GM12878 (cell line): ENCODE data around the gene CDH10. TPM values are rescaled to one million over a fixed set of nuclear protein-coding genes. Genes with fewer than 3 reads are reported as not detected.

Experiments
- ATAC-seq: fragments of 200-7000 bp; cut with Tn5 transposase; 3 replicates; pipeline ENCODE4 v1.9.1; 2020; ENCODE audit warnings: mild to moderate bottlenecking, moderate library complexity
- BruUV-seq: library from RNA; stranded (reverse); fragments of 400-500 nt; replicated peaks from 2 replicates; lab custom pipeline; 2021; lab: Mats Ljungman, UMichigan
- CTCF ChIA-PET: fragments of 300-600 bp; sonication (Branson Sonifier 250); formaldehyde crosslinking; extraction: SDS; loops from one replicate; lab custom pipeline; 2021; ENCODE audit warnings: inconsistent platforms; lab: Yijun Ruan, JAX
- POLR2A ChIA-PET: fragments of 350-600 bp; formaldehyde crosslinking; extraction: SDS; loops from one replicate; lab custom pipeline; 2021; ENCODE audit warnings: inconsistent platforms; lab: Charles Lee
- RAD21 ChIA-PET: fragments of 300-600 bp; sonication (Branson Sonifier 250); formaldehyde crosslinking; loops from one replicate; lab custom pipeline; 2023; ENCODE audit warnings: antibody characterized with exemption; ENCODE audit not compliant: unreplicated experiment; lab: Charles Lee
- SMC1A ChIA-PET: fragments of 300-600 bp; sonication (Branson Sonifier 250); formaldehyde crosslinking; loops from one replicate; lab custom pipeline; 2023; ENCODE audit not compliant: unreplicated experiment, uncharacterized antibody; lab: Charles Lee
- DNase-seq: peaks from one replicate; pipeline ENCODE4 v3.0.0-alpha.2; 2011; ENCODE audit warnings: low read depth, low spot score
- FAIRE-seq: peaks from 3 replicates; lab custom pipeline; 2011; peaks lifted over from hg19 to GRCh38; lab: Jason Lieb, UNC
- H2AFZ ChIP-seq: 2 replicates; pipeline ENCODE4 v1.6.0; 2011; ENCODE audit warnings: low read depth, low read length, control low read depth; ENCODE audit not compliant: control insufficient read depth
- H3K27ac ChIP-seq: 2 replicates; pipeline ENCODE4 v1.5.1; 2011; ENCODE audit warnings: control low read depth; ENCODE audit not compliant: control insufficient read depth, insufficient read depth
- H3K27me3 ChIP-seq, 2 experiments: replicated peaks in 1 of 2; 2 replicates each; pipeline versions ENCODE4 v1.6.0 to v1.6.1; 2011; ENCODE audit warnings: low read length in 1 of 2; ENCODE audit not compliant: control insufficient read depth in 2 of 2, insufficient read depth in 2 of 2
- H3K36me3 ChIP-seq, 2 experiments: 2 replicates each; pipeline ENCODE4 v1.5.1; 2011; ENCODE audit warnings: low read length in 1 of 2; ENCODE audit not compliant: control insufficient read depth in 2 of 2, insufficient read depth in 2 of 2
- H3K4me1 ChIP-seq: 2 replicates; pipeline ENCODE4 v1.6.1; 2011; ENCODE audit warnings: mild to moderate bottlenecking, low read length, moderate library complexity, mixed read lengths; ENCODE audit not compliant: control insufficient read depth, insufficient read depth
- H3K4me2 ChIP-seq: 2 replicates; pipeline ENCODE4 v1.6.0; 2011; ENCODE audit warnings: control low read depth; ENCODE audit not compliant: control insufficient read depth, insufficient read depth
- H3K4me3 ChIP-seq: fragments of 200-600 bp; sonication (generic); 2 replicates; pipeline ENCODE4 v1.5.1; 2016
- H3K79me2 ChIP-seq: 2 replicates; pipeline ENCODE4 v1.6.0; 2011; ENCODE audit warnings: low read length; ENCODE audit not compliant: control insufficient read depth, insufficient read depth
- H3K9ac ChIP-seq: 2 replicates; pipeline ENCODE4 v1.8.0; 2011; ENCODE audit warnings: low read length, control low read depth, mixed read lengths; ENCODE audit not compliant: control insufficient read depth, insufficient read depth
- H3K9me3 ChIP-seq: replicated peaks from 3 replicates; pipeline ENCODE4 v1.5.1; 2011; ENCODE audit warnings: mild to moderate bottlenecking, low read length; ENCODE audit not compliant: control insufficient read depth, insufficient read depth
- H4K20me1 ChIP-seq: 2 replicates; pipeline ENCODE4 v1.6.0; 2011; ENCODE audit not compliant: control insufficient read depth, insufficient read depth
- BACH1 ChIP-seq: fragments of 450-650 bp; IDR thresholded peaks from 2 replicates; pipeline ENCODE4 v1.6.1; 2017; ENCODE audit warnings: mild to moderate bottlenecking, borderline replicate concordance
- CREB1 ChIP-seq: IDR thresholded peaks from 2 replicates; pipeline ENCODE4 v1.6.1; 2012; ENCODE audit warnings: low read depth, mild to moderate bottlenecking, inconsistent platforms
- HDAC6 ChIP-seq: fragments of 200-600 bp; sonication (generic); IDR thresholded peaks from one replicate; pipeline ENCODE4 v1.8.0; 2017; ENCODE audit warnings: antibody characterized with exemption; ENCODE audit not compliant: unreplicated experiment
- LARP7 ChIP-seq: fragments of 450-650 bp; IDR thresholded peaks from 2 replicates; pipeline ENCODE4 v1.6.1; 2017; ENCODE audit warnings: mild to moderate bottlenecking
- MEF2B ChIP-seq: fragments of 450-650 bp; IDR thresholded peaks from 2 replicates; pipeline ENCODE4 v1.6.1; 2018; ENCODE audit warnings: mild to moderate bottlenecking, moderate library complexity; ENCODE audit not compliant: partially characterized antibody, poor library complexity, severe bottlenecking
- MTA3 ChIP-seq: IDR thresholded peaks from 2 replicates; pipeline ENCODE4 v1.6.1; 2012; ENCODE audit warnings: low read length, inconsistent platforms, borderline replicate concordance
- NFXL1 ChIP-seq: fragments of 450-650 bp; IDR thresholded peaks from 2 replicates; pipeline ENCODE4 v1.6.1; 2017; ENCODE audit warnings: antibody characterized with exemption, mild to moderate bottlenecking, borderline replicate concordance
- PAX8 ChIP-seq: fragments of 450-650 bp; IDR thresholded peaks from 2 replicates; pipeline ENCODE4 v1.6.1; 2017; ENCODE audit warnings: mild to moderate bottlenecking, moderate library complexity
- RELA ChIP-seq: fragments of 450-650 bp; IDR thresholded peaks from 2 replicates; pipeline ENCODE4 v1.8.0; 2014; ENCODE audit warnings: borderline replicate concordance; ENCODE audit not compliant: partially characterized antibody
- STAT3 ChIP-seq: IDR thresholded peaks from 2 replicates; pipeline ENCODE4 v1.6.1; 2011; ENCODE audit warnings: low read depth, low read length, improper control_type of control experiment
- TAF1 ChIP-seq: IDR thresholded peaks from 2 replicates; pipeline ENCODE4 v1.6.1; 2011; ENCODE audit warnings: mild to moderate bottlenecking, low read depth, low read length, borderline replicate concordance
- whole genome bisulfite sequencing: methylation state at CpG from one replicate; pipeline ENCODE4 v1.1.6; 2016; ENCODE audit warnings: low lambda C conversion rate; ENCODE audit not compliant: insufficient replicate concordance, insufficient coverage; ENCODE audit errors: missing lambda C conversion rate; 5-methylcytosine and 5-hydroxymethylcytosine counted together
- in situ Hi-C: fragments of 300-500 bp; cut with MboI; formaldehyde crosslinking; loops from 9 replicates; pipeline ENCODE4 v1.14.3; 2018; ENCODE audit warnings: mixed read lengths
- intact Hi-C: fragments of 100-400 bp; cut with micrococcal nuclease; formaldehyde crosslinking; loops from one replicate; pipeline ENCODE4 v1.14.2; 2022; ENCODE audit not compliant: unreplicated experiment
- polyA plus RNA-seq, 11 experiments: library from polyadenylated mRNA; depleted of rRNA in 4 of 11; unstranded in 6 of 11; stranded (reverse) in 5 of 11; fragments of >200 nt; fragmentation: Nextera tagmentation in 4 of 11; fragmentation: Illumina TruSeq in 1 of 11; extraction: Ambion mirVana in 4 of 11; extraction: Trizol in 1 of 11; gene quantifications; 1 replicate in 1 of 11; 2 replicates in 10 of 11; pipeline versions ENCODE4 v1.2.1 to v1.2.3, GENCODE V29; 2011 to 2016; ENCODE audit warnings: inconsistent platforms in 2 of 11, missing spikeins in 2 of 11, low read depth in 1 of 11
- total RNA-seq, 4 experiments: library from RNA; depleted of rRNA in 3 of 4; stranded (reverse); fragments of >200 nt in 3 of 4; fragmentation: Illumina TruSeq in 1 of 4; extraction: Trizol in 1 of 4; gene quantifications; 2 replicates each; pipeline versions ENCODE4 v1.2.1 to v1.2.3, GENCODE V29; 2013 to 2021
- TF ChIP-seq, protein P1 (sequence below): fragments of 450-650 bp; IDR thresholded peaks from 2 replicates; pipeline ENCODE4 v1.6.1; 2017; ENCODE audit warnings: borderline replicate concordance
- TF ChIP-seq, protein P2 (sequence below): fragments of 450-650 bp; IDR thresholded peaks from 2 replicates; pipeline ENCODE4 v1.6.1; 2017; ENCODE audit warnings: low read depth, mild to moderate bottlenecking, moderate library complexity
- TF ChIP-seq, protein P3 (sequence below): fragments of 450-650 bp; conservative IDR thresholded peaks from 2 replicates; pipeline ENCODE4 v1.6.1; 2017; ENCODE audit warnings: mild to moderate bottlenecking, moderate library complexity

CDH10 gene
- total and polyA plus RNA-seq, 10 of the 15 experiments (the other 5 are each of a cell fraction or from before 2014, with no cell fraction given): 0.04 to 0.05 TPM; not detected in 8

DNA sequence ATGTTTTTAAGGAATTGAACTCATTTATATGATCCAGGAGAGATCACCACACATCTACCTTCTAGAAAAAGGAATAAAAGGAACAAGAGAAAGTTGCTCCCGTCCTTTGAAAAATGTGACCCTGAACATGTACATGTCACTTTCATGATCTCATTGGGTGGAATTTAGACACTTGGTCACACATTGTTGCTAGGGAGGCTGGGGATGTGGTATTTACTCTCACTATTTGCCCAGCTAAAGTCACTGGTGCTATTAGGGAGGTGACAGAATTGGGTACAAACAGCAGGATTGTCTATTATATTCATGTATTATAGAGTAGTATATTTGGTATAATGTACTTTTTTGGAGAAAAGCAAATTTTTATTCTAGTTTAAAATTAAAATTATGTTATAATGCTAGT, 2.1 kb upstream of the CDH10 start:
- no peak overlapping the region for H3K4me2 ChIP-seq
- in situ Hi-C loops (no loop called here), intact Hi-C loops (no loop called here)
- no peaks in the 10 kb centered on the region for H4K20me1 ChIP-seq
- H3K9me3 ChIP-seq: no peaks in the 10 kb centered on the region
- H3K4me1 ChIP-seq: no peaks in the 10 kb centered on the region
- ChIA-PET RAD21 (no interaction called here), SMC1A (no interaction called here), POLR2A (no interaction called here), CTCF (interaction anchor here (1.2 kb wide), 1 partner anchor 16 kb away, joined by 3 read pairs; no protein-coding TSS in a partner anchor)
- H3K79me2 ChIP-seq: no peaks in the 10 kb centered on the region
- WGBS: 0% methylated on average over 1 of the region's 1 CpG
- H3K27ac ChIP-seq: no peak overlapping the region
- ATAC-seq (no peak), FAIRE-seq (no peak), DNase-seq (no peak)
- H3K4me3 ChIP-seq: no peak overlapping the region
- no TSS peak for BruUV-seq
- TF ChIP-seq HDAC6 (no peak), STAT3 (no peak), CREB1 (no peak), TAF1 (no peak), PAX8 (no peak), RELA (no peak)
- TF ChIP-seq, protein P1, sequence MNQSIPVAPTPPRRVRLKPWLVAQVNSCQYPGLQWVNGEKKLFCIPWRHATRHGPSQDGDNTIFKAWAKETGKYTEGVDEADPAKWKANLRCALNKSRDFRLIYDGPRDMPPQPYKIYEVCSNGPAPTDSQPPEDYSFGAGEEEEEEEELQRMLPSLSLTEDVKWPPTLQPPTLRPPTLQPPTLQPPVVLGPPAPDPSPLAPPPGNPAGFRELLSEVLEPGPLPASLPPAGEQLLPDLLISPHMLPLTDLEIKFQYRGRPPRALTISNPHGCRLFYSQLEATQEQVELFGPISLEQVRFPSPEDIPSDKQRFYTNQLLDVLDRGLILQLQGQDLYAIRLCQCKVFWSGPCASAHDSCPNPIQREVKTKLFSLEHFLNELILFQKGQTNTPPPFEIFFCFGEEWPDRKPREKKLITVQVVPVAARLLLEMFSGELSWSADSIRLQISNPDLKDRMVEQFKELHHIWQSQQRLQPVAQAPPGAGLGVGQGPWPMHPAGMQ: no peak
- no peaks in the 10 kb centered on the region for H3K36me3 ChIP-seq
- no peak overlapping the region for H2AFZ ChIP-seq
- H3K9ac ChIP-seq: no peak overlapping the region
- H3K27me3 ChIP-seq: no peaks in the 10 kb centered on the region

DNA sequence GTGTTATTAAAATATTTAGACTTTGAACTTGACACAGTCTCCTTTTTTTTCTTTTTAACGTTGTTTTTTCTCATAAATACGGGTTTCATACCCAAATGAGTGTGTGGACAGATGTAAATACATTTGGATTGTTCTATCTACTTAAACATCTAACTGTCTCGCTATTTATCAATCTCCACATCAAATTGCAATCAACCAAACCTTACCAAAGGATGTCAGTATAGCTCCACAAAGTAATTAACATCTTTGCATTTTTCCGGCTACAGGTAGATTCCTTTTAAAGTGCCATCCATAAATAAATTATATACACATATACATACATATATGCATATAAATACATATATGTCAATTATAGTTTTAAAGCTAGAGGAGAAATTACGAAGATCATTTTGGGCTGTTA, 705 bp upstream of the CDH10 start:
- H3K27ac ChIP-seq: no peak overlapping the region
- in situ Hi-C loops (no loop called here), intact Hi-C loops (no loop called here)
- RAD21 ChIA-PET: no interaction called here
- H3K9ac ChIP-seq: no peak overlapping the region
- no peaks in the 10 kb centered on the region for H3K36me3 ChIP-seq
- no peak overlapping the region for H3K4me2 ChIP-seq
- H3K4me1 ChIP-seq: no peaks in the 10 kb centered on the region
- no TSS peak for BruUV-seq
- H4K20me1 ChIP-seq: no peaks in the 10 kb centered on the region
- CTCF ChIA-PET: interaction anchor here (1.2 to 1.6 kb wide), 2 partner anchors 15 to 59 kb away, joined by 3 read pairs; no protein-coding TSS in a partner anchor
- no peaks in the 10 kb centered on the region for H3K27me3 ChIP-seq
- H3K79me2 ChIP-seq: no peaks in the 10 kb centered on the region
- 28% methylated on average over 5 of the region's 5 CpGs for WGBS
- DNase-seq (no peak), ATAC-seq (no peak), FAIRE-seq (no peak)
- H3K4me3 ChIP-seq: no peak overlapping the region
- no peaks in the 10 kb centered on the region for H3K9me3 ChIP-seq
- SMC1A ChIA-PET: interaction anchor here (1.3 kb wide), 1 partner anchor 12 kb away, joined by 3 read pairs; no protein-coding TSS in a partner anchor
- POLR2A ChIA-PET: no interaction called here
- H2AFZ ChIP-seq: no peak overlapping the region
- TF ChIP-seq BACH1 (no peak), MTA3 (no peak), NFXL1 (no peak), MEF2B (no peak), LARP7 (no peak)
- TF ChIP-seq, protein P2, sequence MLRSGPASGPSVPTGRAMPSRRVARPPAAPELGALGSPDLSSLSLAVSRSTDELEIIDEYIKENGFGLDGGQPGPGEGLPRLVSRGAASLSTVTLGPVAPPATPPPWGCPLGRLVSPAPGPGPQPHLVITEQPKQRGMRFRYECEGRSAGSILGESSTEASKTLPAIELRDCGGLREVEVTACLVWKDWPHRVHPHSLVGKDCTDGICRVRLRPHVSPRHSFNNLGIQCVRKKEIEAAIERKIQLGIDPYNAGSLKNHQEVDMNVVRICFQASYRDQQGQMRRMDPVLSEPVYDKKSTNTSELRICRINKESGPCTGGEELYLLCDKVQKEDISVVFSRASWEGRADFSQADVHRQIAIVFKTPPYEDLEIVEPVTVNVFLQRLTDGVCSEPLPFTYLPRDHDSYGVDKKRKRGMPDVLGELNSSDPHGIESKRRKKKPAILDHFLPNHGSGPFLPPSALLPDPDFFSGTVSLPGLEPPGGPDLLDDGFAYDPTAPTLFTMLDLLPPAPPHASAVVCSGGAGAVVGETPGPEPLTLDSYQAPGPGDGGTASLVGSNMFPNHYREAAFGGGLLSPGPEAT: no peak
- TF ChIP-seq, protein P3, sequence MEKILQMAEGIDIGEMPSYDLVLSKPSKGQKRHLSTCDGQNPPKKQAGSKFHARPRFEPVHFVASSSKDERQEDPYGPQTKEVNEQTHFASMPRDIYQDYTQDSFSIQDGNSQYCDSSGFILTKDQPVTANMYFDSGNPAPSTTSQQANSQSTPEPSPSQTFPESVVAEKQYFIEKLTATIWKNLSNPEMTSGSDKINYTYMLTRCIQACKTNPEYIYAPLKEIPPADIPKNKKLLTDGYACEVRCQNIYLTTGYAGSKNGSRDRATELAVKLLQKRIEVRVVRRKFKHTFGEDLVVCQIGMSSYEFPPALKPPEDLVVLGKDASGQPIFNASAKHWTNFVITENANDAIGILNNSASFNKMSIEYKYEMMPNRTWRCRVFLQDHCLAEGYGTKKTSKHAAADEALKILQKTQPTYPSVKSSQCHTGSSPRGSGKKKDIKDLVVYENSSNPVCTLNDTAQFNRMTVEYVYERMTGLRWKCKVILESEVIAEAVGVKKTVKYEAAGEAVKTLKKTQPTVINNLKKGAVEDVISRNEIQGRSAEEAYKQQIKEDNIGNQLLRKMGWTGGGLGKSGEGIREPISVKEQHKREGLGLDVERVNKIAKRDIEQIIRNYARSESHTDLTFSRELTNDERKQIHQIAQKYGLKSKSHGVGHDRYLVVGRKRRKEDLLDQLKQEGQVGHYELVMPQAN: no peak
